Mucosa of descending colon (tissue), 3 donors: ENCODE measurements around the gene PRDM5. TPM values are rescaled to one million over a fixed set of nuclear protein-coding genes. Genes with fewer than 3 reads are reported as not detected.
"Not testable (repeated sequence)": the region's sequence is repeated elsewhere in the genome, so short reads cannot be mapped to it uniquely, and the experiment has no call there.

Source experiments
- ATAC-seq: fragments of 200-7000 bp; cut with Tn5 transposase; one replicate; pipeline ENCODE4 v1.9.1; 2020; ENCODE audit warnings: mild to moderate bottlenecking, moderate library complexity
- DNase-seq, 3 donors: peaks; one replicate each; pipeline ENCODE4 v3.0.0-alpha.2; 2020
- H3K36me3 ChIP-seq: fragments of 200-600 bp; one replicate; pipeline ENCODE4 v1.8.0; 2021; ENCODE audit warnings: low read depth, mild to moderate bottlenecking
- H3K4me1 ChIP-seq: fragments of 200-600 bp; one replicate; pipeline ENCODE4 v1.8.0; 2021; ENCODE audit warnings: low read depth, mild to moderate bottlenecking
- H3K4me3 ChIP-seq: fragments of 200-600 bp; one replicate; pipeline ENCODE4 v1.8.0; 2021; ENCODE audit warnings: mild to moderate bottlenecking
- H3K9me3 ChIP-seq: fragments of 200-600 bp; one replicate; pipeline ENCODE4 v1.8.0; 2021; ENCODE audit warnings: mild to moderate bottlenecking
- intact Hi-C, 2 donors: fragments of 100-400 bp; cut with DNase I in 1 of 2; cut with micrococcal nuclease in 1 of 2; formaldehyde crosslinking; loops; one replicate each; pipeline versions ENCODE4 v1.11.0 to v1.11.1; 2022; cut with DNase I, micrococcal nuclease
- total RNA-seq, 3 donors: library from RNA; stranded (reverse); fragmentation: NEBNext Ultra II Directional in 2 of 3; extraction: Animal tissue kit (Norgen Biotek cat#: 25700) in 2 of 3; gene quantifications; one replicate each; pipeline versions ENCODE4 v1.2.1 to v1.2.4, GENCODE V29; 2021 to 2023
- TF ChIP-seq, protein P1 (sequence below): fragments of 200-600 bp; IDR thresholded peaks from one replicate; pipeline ENCODE4 v1.8.0; 2022; ENCODE audit warnings: antibody characterized with exemption, mild to moderate bottlenecking
- donor health status: DM: no; HTN: no; CAD: no; lungs with moderate emphysema.
- donor health status: DM: no; HTN: no; CAD: no.
- donor health status: DM: no; HTN: yes; CAD: no.

The PRDM5 gene
- total RNA-seq, 3 donors from 2014 or later: 8.7 to 12.2 (median 10.2) TPM

DNA sequence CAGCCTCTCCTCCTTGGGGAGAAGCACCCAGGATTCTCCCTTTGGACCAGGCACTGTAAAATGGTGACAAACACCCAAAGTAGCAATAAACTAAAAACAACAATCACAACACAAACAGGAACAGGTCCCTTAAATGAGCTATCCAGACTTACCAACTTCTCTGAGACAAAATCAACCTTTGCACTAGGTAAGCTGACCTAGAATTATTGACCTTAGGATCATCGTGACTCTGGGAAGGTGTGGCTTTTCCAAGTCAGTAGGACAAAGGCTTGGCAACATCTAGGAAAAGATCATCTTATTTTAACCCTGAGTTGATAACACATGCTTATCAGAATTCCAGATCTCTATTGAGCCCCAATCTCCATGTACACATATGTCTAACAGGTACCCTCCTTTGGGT, 166.7 kb downstream of the PRDM5 start:
- Histone ChIP-seq H3K4me1 (no peaks in the 10 kb centered on the region), H3K4me3 (no peak overlapping the region), H3K9me3 (no peaks in the 10 kb centered on the region), H3K36me3 (no peaks in the 10 kb centered on the region)
- no peak for DNase-seq
- TF ChIP-seq, protein P1, sequence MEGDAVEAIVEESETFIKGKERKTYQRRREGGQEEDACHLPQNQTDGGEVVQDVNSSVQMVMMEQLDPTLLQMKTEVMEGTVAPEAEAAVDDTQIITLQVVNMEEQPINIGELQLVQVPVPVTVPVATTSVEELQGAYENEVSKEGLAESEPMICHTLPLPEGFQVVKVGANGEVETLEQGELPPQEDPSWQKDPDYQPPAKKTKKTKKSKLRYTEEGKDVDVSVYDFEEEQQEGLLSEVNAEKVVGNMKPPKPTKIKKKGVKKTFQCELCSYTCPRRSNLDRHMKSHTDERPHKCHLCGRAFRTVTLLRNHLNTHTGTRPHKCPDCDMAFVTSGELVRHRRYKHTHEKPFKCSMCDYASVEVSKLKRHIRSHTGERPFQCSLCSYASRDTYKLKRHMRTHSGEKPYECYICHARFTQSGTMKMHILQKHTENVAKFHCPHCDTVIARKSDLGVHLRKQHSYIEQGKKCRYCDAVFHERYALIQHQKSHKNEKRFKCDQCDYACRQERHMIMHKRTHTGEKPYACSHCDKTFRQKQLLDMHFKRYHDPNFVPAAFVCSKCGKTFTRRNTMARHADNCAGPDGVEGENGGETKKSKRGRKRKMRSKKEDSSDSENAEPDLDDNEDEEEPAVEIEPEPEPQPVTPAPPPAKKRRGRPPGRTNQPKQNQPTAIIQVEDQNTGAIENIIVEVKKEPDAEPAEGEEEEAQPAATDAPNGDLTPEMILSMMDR: no peak
- intact Hi-C loops: no loop called here
- peak; percentile 86 for ATAC-seq

DNA sequence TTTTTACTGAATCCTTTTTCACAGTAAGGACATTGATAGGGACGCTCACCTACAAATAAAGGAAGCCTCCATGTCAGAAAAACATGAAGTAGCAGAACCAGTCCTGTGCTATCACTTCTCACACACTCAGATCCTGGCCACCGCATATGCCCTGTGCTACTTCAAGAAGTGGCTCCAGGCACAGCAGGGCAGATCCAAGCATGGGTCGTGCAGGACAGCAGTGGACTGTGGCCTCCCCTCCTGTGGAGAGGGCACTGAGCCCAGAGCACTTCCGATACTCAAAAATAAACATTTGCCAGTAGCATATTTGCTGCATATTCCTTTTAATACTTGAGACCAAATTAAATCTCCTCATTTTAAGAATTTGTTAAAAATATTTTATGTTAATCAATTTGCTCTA, 167.9 kb downstream of the PRDM5 start:
- intact Hi-C loops: no loop called here
- TF ChIP-seq, protein P1: no peak
- no peaks in the 10 kb centered on the region for H3K36me3 ChIP-seq
- ATAC-seq (no peak), DNase-seq (no peak)
- no peaks in the 10 kb centered on the region for H3K4me1 ChIP-seq
- no peak overlapping the region for H3K4me3 ChIP-seq
- H3K9me3 ChIP-seq: no peaks in the 10 kb centered on the region

DNA sequence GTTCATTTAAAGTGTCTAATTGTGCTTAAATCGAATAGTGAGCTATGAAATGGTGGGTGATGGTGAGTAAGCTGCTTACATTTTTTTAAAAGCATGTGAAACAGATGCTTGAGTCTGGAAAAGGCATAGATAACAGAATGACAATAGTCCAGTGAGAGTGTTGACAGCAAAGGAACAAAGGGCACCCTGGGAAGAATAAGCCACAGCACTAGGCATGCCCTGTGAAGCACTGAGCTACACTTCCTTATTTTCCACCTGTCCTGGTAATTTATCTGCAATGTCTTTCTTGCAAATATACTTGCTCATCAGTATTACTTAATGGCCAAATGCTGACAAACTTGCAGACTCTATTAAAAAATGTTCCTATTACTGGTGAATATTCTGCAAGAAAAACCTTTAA, 168.7 kb downstream of the PRDM5 start:
- Histone ChIP-seq H3K4me3 (no peak overlapping the region), H3K9me3 (no peaks in the 10 kb centered on the region), H3K36me3 (no peaks in the 10 kb centered on the region), H3K4me1 (no peaks in the 10 kb centered on the region)
- peak; percentile 69 for ATAC-seq
- DNase-seq: peak in 1 of 3 donors; percentile 25
- intact Hi-C loops: no loop called here
- TF ChIP-seq, protein P1: no peak

DNA sequence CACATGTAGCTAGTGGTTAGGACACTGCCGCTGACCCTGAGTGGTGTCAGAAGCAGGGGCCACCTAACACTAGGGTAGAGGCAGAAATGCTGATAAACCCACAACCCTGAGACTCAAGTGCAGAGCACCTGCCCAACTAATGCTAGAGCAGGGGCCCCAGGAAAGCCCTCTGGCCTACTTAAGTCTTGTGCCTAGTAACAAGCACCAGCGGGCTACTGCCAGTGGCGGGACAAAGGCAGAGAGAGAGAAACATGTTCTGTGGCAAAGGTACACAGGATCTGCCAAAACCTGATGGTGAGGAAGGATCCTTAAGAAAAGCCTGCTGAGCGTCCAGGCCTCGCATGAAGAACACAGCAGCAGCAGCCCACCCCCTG, 172.4 kb downstream of the PRDM5 start:
- Histone ChIP-seq H3K9me3 (no peaks in the 10 kb centered on the region), H3K4me1 (no peaks in the 10 kb centered on the region), H3K36me3 (no peaks in the 10 kb centered on the region), H3K4me3 (no peak overlapping the region)
- no peak for ATAC-seq
- no peak for DNase-seq
- intact Hi-C loops: no loop called here
- TF ChIP-seq, protein P1: no peak

DNA sequence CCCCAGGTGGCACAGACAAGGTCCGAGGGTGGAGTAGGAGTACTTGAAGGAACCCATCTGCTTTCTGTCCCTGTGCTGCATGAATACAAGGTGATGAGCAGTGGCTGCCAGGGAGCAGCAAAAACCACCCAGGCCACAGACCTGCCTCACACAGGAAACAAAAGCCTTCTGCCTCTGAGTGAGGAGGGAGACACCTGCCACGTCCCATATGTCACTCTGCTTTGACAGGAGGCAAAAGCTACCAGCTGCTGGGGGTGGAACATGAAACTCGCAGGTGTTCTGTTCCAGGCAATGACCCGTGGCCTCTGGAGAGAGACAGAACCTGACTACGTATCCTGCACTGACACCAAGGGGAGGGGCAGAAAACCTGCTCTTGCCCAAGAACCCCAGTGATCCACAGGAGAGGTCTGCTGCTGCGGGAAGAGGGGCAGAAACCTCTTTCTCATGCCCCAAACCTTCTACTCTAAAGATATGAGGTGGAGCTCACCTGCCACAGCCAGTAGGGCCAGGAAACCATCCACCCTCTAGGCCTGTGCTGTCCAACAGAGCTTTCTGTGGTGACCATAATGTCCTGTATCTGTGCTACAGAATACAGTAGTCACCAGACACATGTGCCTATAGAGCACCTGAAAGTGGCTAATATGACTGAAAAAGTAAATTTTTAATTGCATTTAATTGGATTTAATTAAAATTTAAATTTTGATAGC, 172.9 kb downstream of the PRDM5 start:
- TF ChIP-seq, protein P1: no peak
- Histone ChIP-seq H3K4me1 (no peaks in the 10 kb centered on the region), H3K36me3 (no peaks in the 10 kb centered on the region), H3K4me3 (no peak overlapping the region), H3K9me3 (no peaks in the 10 kb centered on the region)
- DNase-seq (peak in 2 of 3 donors; percentile 32 to 41), ATAC-seq (peak; percentile 71)
- intact Hi-C loops: no loop called here

DNA sequence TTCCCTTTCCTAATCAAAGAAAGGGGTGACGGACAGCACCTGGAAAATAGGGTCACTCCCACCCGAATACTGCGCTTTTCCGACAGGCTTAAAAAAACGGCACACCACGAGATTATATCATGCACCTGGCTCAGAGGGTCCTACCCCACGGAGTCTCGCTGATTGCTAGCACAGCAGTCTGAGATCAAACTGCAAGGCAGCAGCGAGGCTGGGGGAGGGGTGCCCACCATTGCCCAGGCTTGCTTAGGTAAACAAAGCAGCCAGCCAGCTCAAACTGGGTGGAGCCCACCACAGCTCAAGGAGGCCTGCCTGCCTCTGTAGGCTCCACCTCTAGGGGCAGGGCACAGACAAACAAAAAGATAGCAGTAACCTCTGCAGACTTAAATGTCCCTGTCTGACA, 180.9 kb downstream of the PRDM5 start:
- H3K4me1 ChIP-seq, H3K36me3 ChIP-seq, intact Hi-C loops, H3K4me3 ChIP-seq, ATAC-seq, DNase-seq, H3K9me3 ChIP-seq: not testable (repeated sequence)
